HepG2 (cell line): Measurements from ENCODE around the gene ALDOA. TPM values are rescaled to one million over a fixed set of nuclear protein-coding genes. Genes with fewer than 3 reads are reported as not detected.

Experiments used
- ATAC-seq: fragments of 200-7000 bp; cut with Tn5 transposase; 3 replicates; pipeline ENCODE4 v1.9.1; 2020; ENCODE audit warnings: mild to moderate bottlenecking, moderate library complexity
- BruUV-seq: library from RNA; stranded (reverse); fragments of 400-500 nt; replicated peaks from 2 replicates; lab custom pipeline; 2021; lab: Mats Ljungman, UMichigan
- CTCF ChIA-PET: fragments of 300-600 bp; formaldehyde crosslinking; extraction: SDS; loops from one replicate; lab custom pipeline; 2021; ENCODE audit warnings: low total read pairs, inconsistent platforms, low intra/inter-chr PET ratio; lab: Yijun Ruan, JAX
- POLR2A ChIA-PET: fragments of 350-600 bp; sonication (Branson Sonifier 250); formaldehyde crosslinking; loops from one replicate; lab custom pipeline; 2020; ENCODE audit warnings: antibody characterized with exemption, inconsistent platforms; lab: Yijun Ruan, JAX
- DNase-seq: peaks from one replicate; pipeline ENCODE4 v3.0.0-alpha.2; 2015; ENCODE audit warnings: low spot score
- FAIRE-seq: peaks from 3 replicates; lab custom pipeline; 2011; peaks lifted over from hg19 to GRCh38; lab: Jason Lieb, UNC
- H2AFZ ChIP-seq: one replicate; pipeline ENCODE4 v1.6.1; 2011; ENCODE audit warnings: low read length, inconsistent platforms
- H3K27ac ChIP-seq: fragments of 300-600 bp; 3 replicates; pipeline ENCODE4 v1.8.0; 2011; ENCODE audit warnings: mixed run types, mild to moderate bottlenecking, mixed read lengths, low read length, inconsistent platforms; ENCODE audit not compliant: insufficient read depth; ENCODE audit errors: extremely low read length
- H3K27me3 ChIP-seq, 2 experiments: fragments of 200-600 bp in 1 of 2; 2 replicates in 1 of 2; 3 replicates in 1 of 2; pipeline versions ENCODE4 v1.6.0 to v1.8.0; 2011; ENCODE audit warnings: low read length in 2 of 2, mild to moderate bottlenecking in 2 of 2, moderate library complexity in 2 of 2, inconsistent platforms in 1 of 2; ENCODE audit not compliant: insufficient read depth in 2 of 2, control insufficient read depth in 1 of 2
- H3K36me3 ChIP-seq, 2 experiments: fragments of 200-600 bp in 1 of 2; replicated peaks in 1 of 2; 2 replicates in 1 of 2; 3 replicates in 1 of 2; pipeline versions ENCODE4 v1.5.1 to v1.8.0; 2011; ENCODE audit warnings: low read length in 2 of 2, inconsistent platforms in 1 of 2; ENCODE audit not compliant: insufficient read depth in 2 of 2, control insufficient read depth in 1 of 2
- H3K4me1 ChIP-seq: 2 replicates; pipeline ENCODE4 v1.5.1; 2012; ENCODE audit warnings: low read length, inconsistent platforms; ENCODE audit not compliant: insufficient read depth
- H3K4me2 ChIP-seq: 2 replicates; pipeline ENCODE4 v1.6.0; 2011; ENCODE audit warnings: low read depth, low read length, inconsistent platforms
- H3K4me3 ChIP-seq, 3 experiments: fragments of 200-600 bp in 1 of 3; sonication (generic), shearing (Covaris generic) in 1 of 3; replicated peaks in 1 of 3; 2 replicates each; pipeline ENCODE4 v1.5.1; 2011 to 2016; ENCODE audit warnings: low read length in 3 of 3, inconsistent platforms in 2 of 3, low read depth in 2 of 3, mild to moderate bottlenecking in 2 of 3, control low read depth in 1 of 3, mixed read lengths in 1 of 3; ENCODE audit not compliant: insufficient read depth in 1 of 3
- H3K79me2 ChIP-seq: one replicate; pipeline ENCODE4 v1.6.1; 2011; ENCODE audit warnings: low read length, inconsistent platforms; ENCODE audit not compliant: insufficient read depth
- H3K9ac ChIP-seq: 2 replicates; pipeline ENCODE4 v1.6.0; 2011; ENCODE audit warnings: mild to moderate bottlenecking, low read depth, low read length, inconsistent platforms; ENCODE audit not compliant: insufficient read depth
- H3K9me3 ChIP-seq: 2 replicates; pipeline ENCODE4 v1.5.1; 2012; ENCODE audit warnings: mild to moderate bottlenecking, low read length
- H4K20me1 ChIP-seq: 2 replicates; pipeline ENCODE4 v1.6.0; 2011; ENCODE audit warnings: inconsistent platforms, mild to moderate bottlenecking, low read length, moderate library complexity; ENCODE audit not compliant: insufficient read depth
- GRHL1 ChIP-seq: sonication (generic); formaldehyde crosslinking; conservative IDR thresholded peaks from 2 replicates; pipeline ENCODE4 v1.8.0; 2022; ENCODE audit warnings: missing genetic modification reagents
- KLF6 ChIP-seq: IDR thresholded peaks from 2 replicates; pipeline ENCODE4 v1.8.0; 2016; ENCODE audit warnings: missing biosample characterization, missing genetic modification reagents
- MAFF ChIP-seq: IDR thresholded peaks from 2 replicates; pipeline ENCODE4 v1.6.1; 2011; ENCODE audit warnings: low read depth, low read length, improper control_type of control experiment
- MAFK ChIP-seq, 2 experiments: IDR thresholded peaks in 1 of 2; conservative IDR thresholded peaks in 1 of 2; 2 replicates each; pipeline ENCODE4 v1.6.1; 2011; ENCODE audit warnings: improper control_type of control experiment in 2 of 2, low read length in 2 of 2
- MAZ ChIP-seq, 2 experiments: sonication (generic) in 1 of 2; formaldehyde crosslinking in 1 of 2; IDR thresholded peaks; 2 replicates each; pipeline versions ENCODE4 v1.5.0 to v1.6.1; 2012 to 2020; ENCODE audit warnings: low read depth in 2 of 2, mild to moderate bottlenecking in 2 of 2, borderline replicate concordance in 1 of 2, improper control_type of control experiment in 1 of 2, low read length in 1 of 2, missing genetic modification reagents in 1 of 2, moderate library complexity in 1 of 2
- ZMAT3 ChIP-seq: sonication (generic); formaldehyde crosslinking; conservative IDR thresholded peaks from 2 replicates; pipeline ENCODE4 v1.7.0; 2021; ENCODE audit warnings: missing genetic modification reagents
- ZNF564 ChIP-seq: sonication (generic); formaldehyde crosslinking; IDR thresholded peaks from 2 replicates; pipeline ENCODE4 v1.8.1; 2023; ENCODE audit warnings: mild to moderate bottlenecking, missing genetic modification reagents
- WGBS: methylation state at CpG from one replicate; pipeline ENCODE4 v1.1.6; 2017; ENCODE audit warnings: low lambda C conversion rate; 5-methylcytosine and 5-hydroxymethylcytosine counted together
- in situ Hi-C: cut with HindIII; loops from 2 replicates; pipeline ENCODE4 v1.10.0; 2017; ENCODE audit warnings: low pct_unique_long_range_greater_than_20kb; ENCODE audit not compliant: extremely low pct_ligation_motif_present
- intact Hi-C: fragments of 100-400 bp; cut with micrococcal nuclease; formaldehyde crosslinking; loops from one replicate; pipeline ENCODE4 v1.10.0; 2022; ENCODE audit not compliant: unreplicated experiment
- polyA plus RNA-seq, 8 experiments: library from polyadenylated mRNA; depleted of rRNA in 3 of 8; stranded (reverse) in 7 of 8; unstranded in 1 of 8; fragments of >200 nt; fragmentation: Illumina TruSeq in 4 of 8; extraction: Trizol in 4 of 8; gene quantifications; 2 replicates each; pipeline versions ENCODE4 v1.2.1 to v1.2.3, GENCODE V29; 2011 to 2016; ENCODE audit warnings: low read depth in 4 of 8, missing spikeins in 1 of 8, mixed read lengths in 1 of 8; ENCODE audit not compliant: insufficient read depth in 1 of 8
- total RNA-seq, 5 experiments: library from RNA; depleted of rRNA; stranded (reverse); fragments of >200 nt; fragmentation: Illumina TruSeq; extraction: Trizol; gene quantifications; 2 replicates each; pipeline ENCODE4 v1.2.3, GENCODE V29; 2016; ENCODE audit warnings: low read depth in 1 of 5

ALDOA gene
- total and polyA plus RNA-seq, 2 of the 13 experiments (the other 11 are each of a cell fraction or from before 2014, with no cell fraction given) = 925 to 1,884 TPM

GRCh38 chr16:30027588-30028437, 37.7 kb upstream of the ALDOA start:
- no peak for FAIRE-seq
- in situ Hi-C loops = no loop called here
- H3K4me3 ChIP-seq = no peak overlapping the region
- H3K4me2 ChIP-seq = no peak overlapping the region
- H3K27me3 ChIP-seq = peaks cover 40 to 89% of the 10 kb centered on the region in 2 experiments
- no peaks in the 10 kb centered on the region; the same call in 1 of the 2 replicates for H4K20me1 ChIP-seq
- ATAC-seq = peak; percentile 7; the same call in 2 of the 3 replicates
- ChIA-PET POLR2A (no interaction called here), CTCF (no interaction called here)
- H3K36me3 ChIP-seq = no peaks in the 10 kb centered on the region
- no peaks in the 10 kb centered on the region for H3K9me3 ChIP-seq
- H3K27ac ChIP-seq = no peak overlapping the region
- no peak overlapping the region for H3K9ac ChIP-seq
- H3K79me2 ChIP-seq = no peaks in the 10 kb centered on the region
- no peak for TF ChIP-seq GRHL1 (CRISPR knock-in tag)
- 0 out of 2 replicates have a peak, but pooled peaks have one; percentile 12 for TF ChIP-seq MAZ (IDR thresholded peaks at IDR 0.05; ENCODE audit: borderline replicate concordance, low read depth, low read length)
- TF ChIP-seq MAZ (CRISPR knock-in tag; IDR thresholded peaks at IDR 0.05; ENCODE audit: low read depth) = no peak
- TF ChIP-seq MAFF = 0 out of 2 replicates have a peak, but pooled peaks have one; percentile 10
- TF ChIP-seq ZNF564 (CRISPR knock-in tag) = 0 out of 2 replicates have a peak, but pooled peaks have one; percentile 8
- TF ChIP-seq KLF6 = no peak
- TF ChIP-seq ZMAT3 (CRISPR knock-in tag) = no peak
- TF ChIP-seq MAFK (conservative IDR thresholded peaks at IDR 0.05 in 1 of 2, IDR thresholded peaks at IDR 0.05 in 1 of 2; ENCODE audit: low read length in 2 of 2) = peak; percentile 6 to 27; a peak in 1 of 4 replicates
- H3K4me1 ChIP-seq = peaks cover 18% of the 10 kb centered on the region
- intact Hi-C loops = no loop called here
- no peak for DNase-seq
- H2AFZ ChIP-seq = no peak overlapping the region
- WGBS = 16% methylated on average over 13 of the region's 13 CpGs
- no TSS peak for BruUV-seq
